Measurements from ENCODE around the gene ANO6. TPM values are rescaled to one million over a fixed set of nuclear protein-coding genes. Genes with fewer than 3 reads are reported as not detected.

The ANO6 gene
- total RNA-seq, 1 donor from 2014 or later = 64.1 TPM

GRCh38 chr12:45408729-45409114 lies 192.8 kb downstream of the ANO6 start:
- intact Hi-C loops (cut with DNase I) = no loop called here
- no peaks in the 10 kb centered on the region for H3K9me3 ChIP-seq
- no peaks in the 10 kb centered on the region for H3K27me3 ChIP-seq (ENCODE audit: low read depth)
- DNase-seq (no peak), ATAC-seq (no peak)
- no peak overlapping the region for H3K27ac ChIP-seq
- peaks cover 88% of the 10 kb centered on the region for H3K36me3 ChIP-seq
- no peak overlapping the region for H3K4me3 ChIP-seq
- no peak for TF ChIP-seq CTCF (IDR thresholded peaks at IDR 0.05)
- H3K4me1 ChIP-seq = no peaks in the 10 kb centered on the region

- TF ChIP-seq CTCF (IDR thresholded peaks at IDR 0.05) = no peak
- H3K36me3 ChIP-seq = peaks cover 83% of the 10 kb centered on the region
- ATAC-seq = no peak
Measured at GRCh38 chr12:45409966-45410365, 194.1 kb downstream of the ANO6 start.

GRCh38 chr12:45411626-45412025 lies 195.7 kb downstream of the ANO6 start:
- TF ChIP-seq CTCF (IDR thresholded peaks at IDR 0.05) = no peak
- intact Hi-C loops (cut with DNase I) = no loop called here
- DNase-seq (no peak), ATAC-seq (no peak)
- Histone ChIP-seq H3K36me3 (peaks cover 84% of the 10 kb centered on the region), H3K4me1 (no peaks in the 10 kb centered on the region), H3K9me3 (no peaks in the 10 kb centered on the region), H3K27ac (no peak overlapping the region), H3K4me3 (no peak overlapping the region), H3K27me3 (ENCODE audit: low read depth) (no peaks in the 10 kb centered on the region)

More at GRCh38 chr12:45409966-45410365, 194.1 kb downstream of the ANO6 start:
- Histone ChIP-seq H3K4me3 (no peak overlapping the region), H3K9me3 (no peaks in the 10 kb centered on the region), H3K27me3 (ENCODE audit: low read depth) (no peaks in the 10 kb centered on the region), H3K4me1 (no peaks in the 10 kb centered on the region), H3K27ac (no peak overlapping the region)
- DNase-seq = no peak
- intact Hi-C loops (cut with DNase I) = no loop called here

GRCh38 chr12:45415393-45415817 lies 199.5 kb downstream of the ANO6 start:
- Histone ChIP-seq H3K36me3 (peaks cover 77% of the 10 kb centered on the region), H3K27me3 (ENCODE audit: low read depth) (no peaks in the 10 kb centered on the region), H3K4me1 (no peaks in the 10 kb centered on the region), H3K9me3 (no peaks in the 10 kb centered on the region), H3K4me3 (no peak overlapping the region), H3K27ac (no peak overlapping the region)
- no peak for TF ChIP-seq CTCF (IDR thresholded peaks at IDR 0.05)
- no peak for DNase-seq
- ATAC-seq = peak; percentile 46 to 52
- intact Hi-C loops (cut with DNase I) = no loop called here

GRCh38 chr12:45416126-45416525 lies 200.2 kb downstream of the ANO6 start:
- DNase-seq = no peak

More at GRCh38 chr12:45416126-45416525, 200.2 kb downstream of the ANO6 start:
- Histone ChIP-seq H3K9me3 (no peaks in the 10 kb centered on the region), H3K27me3 (ENCODE audit: low read depth) (no peaks in the 10 kb centered on the region), H3K4me1 (no peaks in the 10 kb centered on the region), H3K27ac (no peak overlapping the region), H3K36me3 (peaks cover 77% of the 10 kb centered on the region), H3K4me3 (no peak overlapping the region)
- no peak for TF ChIP-seq CTCF (IDR thresholded peaks at IDR 0.05)
- ATAC-seq = no peak
- intact Hi-C loops (cut with DNase I) = no loop called here

Data from lower lobe of right lung (tissue), 2 donors.